SH-SY5Y (cell line): Measurements from ENCODE around the gene TRIM66.

Experiments
- GATA2 ChIP-seq: IDR thresholded peaks from 2 replicates; pipeline ENCODE4 v1.6.1; 2011; ENCODE audit warnings: mild to moderate bottlenecking, low read depth, low read length
- GATA3 ChIP-seq: IDR thresholded peaks from 2 replicates; pipeline ENCODE4 v1.6.1; 2011; ENCODE audit warnings: low read depth, mild to moderate bottlenecking, low read length, moderate library complexity

- TF ChIP-seq GATA2 (peak; percentile 82; the same call in 1 of the 2 replicates), GATA3 (0 out of 2 replicates have a peak, but pooled peaks have one; percentile 39)
Measured at GRCh38 chr11:8639655-8640054, 42.8 kb downstream of the TRIM66 start.
